Thyroid gland (tissue), 4 donors: Measurements from ENCODE around the gene SST. TPM values are rescaled to one million over a fixed set of nuclear protein-coding genes. Genes with fewer than 3 reads are reported as not detected.
A peak's percentile ranks its signal among the peaks of the same experiment; 100 is the strongest.
"Not testable (repeated sequence)": the region's sequence is repeated elsewhere in the genome, so short reads cannot be mapped to it uniquely, and the experiment has no call there.

ENCODE experiments used
- DNase-seq, 2 donors: peaks; one replicate each; pipeline ENCODE4 v3.0.0-alpha.2; 2019
- H3K27ac ChIP-seq, 3 donors: fragments of 200-600 bp; sonication (generic); 1 replicate in 2 of 3; 2 replicates in 1 of 3; pipeline ENCODE4 v1.5.1; 2016 to 2019; ENCODE audit warnings: mild to moderate bottlenecking in 1 of 3, moderate library complexity in 1 of 3
- H3K27me3 ChIP-seq: fragments of 200-600 bp; sonication (generic); one replicate; pipeline ENCODE4 v1.5.1; 2019
- H3K36me3 ChIP-seq, 2 donors: fragments of 200-600 bp; sonication (generic); one replicate each; pipeline ENCODE4 v1.5.1; 2016 to 2019
- H3K4me1 ChIP-seq, 2 donors: fragments of 200-600 bp; sonication (generic); one replicate each; pipeline ENCODE4 v1.5.1; 2017 to 2019
- H3K4me3 ChIP-seq, 3 donors: fragments of 200-600 bp; sonication (generic); replicated peaks in 1 of 3; 1 replicate in 2 of 3; 2 replicates in 1 of 3; pipeline ENCODE4 v1.5.1; 2016; ENCODE audit warnings: mild to moderate bottlenecking in 1 of 3
- H3K9me3 ChIP-seq: fragments of 200-600 bp; sonication (generic); one replicate; pipeline ENCODE4 v1.5.1; 2017
- CTCF ChIP-seq, 6 experiments: fragments of 200-600 bp in 3 of 6; fragments of 450-650 bp in 3 of 6; sonication (generic) in 3 of 6; IDR thresholded peaks; one replicate each; pipeline ENCODE4 v1.5.1; 2016 to 2019; ENCODE audit warnings: antibody characterized with exemption in 6 of 6, mild to moderate bottlenecking in 2 of 6, inconsistent platforms in 1 of 6, moderate library complexity in 1 of 6
- POLR2A ChIP-seq, 2 donors: fragments of 450-650 bp; IDR thresholded peaks; one replicate each; pipeline ENCODE4 v1.6.1; 2017; ENCODE audit warnings: antibody characterized with exemption in 2 of 2, mild to moderate bottlenecking in 2 of 2, moderate library complexity in 1 of 2
- WGBS, 2 donors: methylation state at CpG; one replicate each; pipeline ENCODE4 v1.1.5; 2017; 5-methylcytosine and 5-hydroxymethylcytosine counted together
- intact Hi-C: fragments of 100-400 bp; cut with DNase I; formaldehyde crosslinking; loops from one replicate; pipeline ENCODE4 v1.15.1; 2023
- total RNA-seq, 4 donors: library from RNA; depleted of rRNA; stranded (reverse); fragments of >200 nt; gene quantifications; one replicate each; pipeline ENCODE4 v1.2.3, GENCODE V29; 2016

The SST gene
- total RNA-seq, 4 donors from 2014 or later: 1.5 TPM; not detected in 3

DNA sequence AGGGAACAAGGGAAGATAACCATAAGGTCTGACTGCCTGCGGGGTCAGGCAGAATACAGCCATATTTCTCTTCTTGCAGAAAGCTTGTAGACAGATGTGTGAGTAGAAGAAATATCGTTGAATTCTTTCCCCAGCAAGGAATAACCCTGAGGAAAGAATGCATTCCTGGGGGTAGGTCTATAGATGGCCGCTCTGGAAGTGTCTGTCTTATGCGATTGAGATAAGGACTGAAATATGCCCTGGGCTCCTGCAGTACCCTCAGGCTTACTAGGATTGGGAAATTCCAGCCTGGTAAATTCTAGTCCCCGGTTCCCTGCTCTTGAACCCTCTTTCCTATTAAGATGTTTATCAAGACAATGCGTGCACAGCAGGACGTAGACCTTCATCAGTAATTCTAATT, 15.8 kb upstream of the SST start:
- 94 to 96% methylated on average over 7 of the region's 7 CpGs for WGBS, 2 donors
- Histone ChIP-seq H3K9me3 (no peaks in the 10 kb centered on the region), H3K27ac (no peak overlapping the region), H3K4me1 (no peaks in the 10 kb centered on the region), H3K36me3 (no peaks in the 10 kb centered on the region), H3K27me3 (no peaks in the 10 kb centered on the region), H3K4me3 (no peak overlapping the region)
- intact Hi-C loops: no loop called here
- no peak for DNase-seq
- TF ChIP-seq CTCF (IDR thresholded peaks at IDR 0.05) (no peak), POLR2A (IDR thresholded peaks at IDR 0.05) (no peak)

DNA sequence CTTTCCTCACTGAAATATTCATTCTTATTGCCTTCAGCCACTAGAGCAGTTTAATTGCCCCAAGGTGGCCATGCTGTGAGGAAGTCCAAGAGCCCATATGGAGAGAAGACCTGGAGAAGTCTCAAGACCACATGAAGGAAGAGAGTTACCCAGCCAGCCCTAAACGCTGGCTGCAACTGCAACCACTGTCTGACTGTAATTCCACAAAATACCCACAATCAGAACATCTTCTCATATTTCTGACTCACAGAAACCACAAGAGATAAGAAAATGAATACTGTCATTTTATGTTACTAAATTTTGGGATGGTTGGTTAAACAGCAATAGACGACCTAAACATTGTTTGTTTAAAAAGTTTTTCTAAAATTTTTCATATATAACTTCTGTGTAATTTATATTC, 14.7 kb upstream of the SST start:
- Histone ChIP-seq H3K4me1 (no peaks in the 10 kb centered on the region), H3K27me3 (no peaks in the 10 kb centered on the region), H3K9me3 (no peaks in the 10 kb centered on the region), H3K4me3 (no peak overlapping the region), H3K27ac (no peak overlapping the region), H3K36me3 (no peaks in the 10 kb centered on the region)
- WGBS, 2 donors: 70 to 78% methylated on average over 2 of the region's 2 CpGs
- intact Hi-C loops: no loop called here
- TF ChIP-seq POLR2A (IDR thresholded peaks at IDR 0.05) (no peak), CTCF (IDR thresholded peaks at IDR 0.05) (no peak)
- no peak for DNase-seq

DNA sequence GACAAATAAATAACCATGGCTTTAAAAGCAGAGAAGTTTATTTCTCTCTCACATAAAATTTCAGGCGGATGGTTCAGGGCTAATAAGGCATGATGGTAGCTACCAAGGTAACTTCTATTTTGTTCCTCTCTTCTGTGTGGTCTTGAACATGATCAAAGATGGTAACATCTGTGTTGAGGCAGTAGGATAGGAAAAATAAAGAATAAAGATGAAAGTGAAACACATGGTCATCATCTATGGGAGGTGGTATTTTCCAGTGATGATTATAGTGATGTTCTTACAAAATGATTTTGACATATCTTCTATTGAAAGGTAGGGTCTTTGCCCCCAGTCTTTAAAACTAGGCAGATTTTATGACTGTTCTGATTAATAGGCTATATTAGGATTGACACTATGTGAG, 14.2 kb upstream of the SST start:
- TF ChIP-seq CTCF (IDR thresholded peaks at IDR 0.05) (no peak), POLR2A (IDR thresholded peaks at IDR 0.05) (no peak)
- H3K4me1 ChIP-seq: no peaks in the 10 kb centered on the region
- 92 to 100% methylated on average over 1 of the region's 1 CpG for WGBS, 2 donors
- intact Hi-C loops: no loop called here
- H3K36me3 ChIP-seq: no peaks in the 10 kb centered on the region
- no peak for DNase-seq
- no peaks in the 10 kb centered on the region for H3K27me3 ChIP-seq
- no peaks in the 10 kb centered on the region for H3K9me3 ChIP-seq
- no peak overlapping the region for H3K27ac ChIP-seq
- H3K4me3 ChIP-seq: no peak overlapping the region

- intact Hi-C loops, H3K36me3 ChIP-seq, H3K9me3 ChIP-seq, H3K4me3 ChIP-seq, DNase-seq, H3K27ac ChIP-seq, H3K27me3 ChIP-seq, H3K4me1 ChIP-seq: not testable (repeated sequence)
- WGBS, 2 donors: 75 to 81% methylated on average over 11 of the region's 11 CpGs
Observed at GRCh38 chr3:187681756-187682155, 11.6 kb upstream of the SST start.

DNA sequence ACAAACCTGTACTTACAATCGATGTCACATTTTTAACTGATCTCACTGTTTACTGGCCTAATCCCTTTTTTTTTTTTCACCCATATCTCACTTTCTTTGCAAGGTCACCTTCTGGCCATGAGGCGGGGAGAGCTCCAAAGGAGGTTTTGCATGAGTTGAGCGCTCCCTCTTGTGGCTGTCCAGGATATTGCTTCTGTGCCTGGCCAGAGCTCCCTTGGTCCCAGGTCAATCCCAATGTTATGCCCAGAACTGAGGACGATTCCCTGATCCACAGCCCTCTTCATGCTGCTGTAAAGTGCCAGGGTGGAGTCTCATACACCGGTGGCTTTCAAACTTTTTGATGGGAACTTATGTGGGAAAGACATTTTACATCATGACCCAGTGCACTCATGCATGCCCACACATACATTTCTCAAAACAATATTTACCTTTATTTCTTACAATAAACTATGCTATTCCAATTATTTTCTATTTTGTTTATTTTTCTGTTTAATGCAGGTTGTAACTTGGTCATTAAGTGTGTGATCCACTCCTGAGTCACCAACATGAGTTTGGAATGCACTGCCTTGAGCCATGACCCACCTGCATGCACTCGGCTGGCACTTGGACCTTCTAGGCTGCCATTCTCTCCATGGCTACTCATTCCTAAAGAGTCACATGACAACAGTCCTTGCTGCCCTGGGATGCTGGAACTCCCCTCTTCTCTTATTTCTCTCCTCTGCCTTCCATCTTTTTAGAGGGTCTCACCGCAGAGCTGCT, 9.6 kb upstream of the SST start:
- H3K36me3 ChIP-seq: no peaks in the 10 kb centered on the region
- TF ChIP-seq CTCF (IDR thresholded peaks at IDR 0.05) (peak; percentile 81 to 99 (median 89)), POLR2A (IDR thresholded peaks at IDR 0.05) (no peak)
- no peak overlapping the region for H3K27ac ChIP-seq
- H3K4me1 ChIP-seq: no peaks in the 10 kb centered on the region
- no peaks in the 10 kb centered on the region for H3K27me3 ChIP-seq
- 27 to 28% methylated on average over 7 of the region's 7 CpGs for WGBS, 2 donors
- no peak overlapping the region for H3K4me3 ChIP-seq
- intact Hi-C loops: loop anchor here (2.0 to 10.0 kb wide), 2 partner anchors 361 to 455 kb away; no protein-coding TSS in a partner anchor
- H3K9me3 ChIP-seq: no peaks in the 10 kb centered on the region
- DNase-seq: peak; percentile 76 to 82
